Tibial artery (tissue), 4 donors: ENCODE data around the gene CENPB.

Source experiments
- DNase-seq, 2 donors: peaks; one replicate each; pipeline ENCODE4 v3.0.0-alpha.2; 2019
- H3K27ac ChIP-seq, 2 donors: fragments of 200-600 bp; sonication (generic) in 1 of 2; 1 replicate in 1 of 2; 2 replicates in 1 of 2; pipeline ENCODE4 v1.5.1; 2018 to 2019; ENCODE audit warnings: mild to moderate bottlenecking in 1 of 2
- H3K27me3 ChIP-seq, 2 donors: fragments of 200-600 bp; sonication (generic) in 1 of 2; one replicate each; pipeline versions ENCODE4 v1.5.1 to v1.6.0; 2016 to 2019
- H3K36me3 ChIP-seq, 3 donors: fragments of 200-600 bp; sonication (generic) in 2 of 3; one replicate each; pipeline ENCODE4 v1.5.1; 2016 to 2019; ENCODE audit warnings: mild to moderate bottlenecking in 2 of 3
- H3K4me1 ChIP-seq, 4 donors: fragments of 200-600 bp; sonication (generic) in 2 of 4; 1 replicate in 3 of 4; 2 replicates in 1 of 4; pipeline ENCODE4 v1.5.1; 2016 to 2019
- H3K4me3 ChIP-seq, 2 donors: fragments of 200-600 bp; sonication (generic) in 1 of 2; 1 replicate in 1 of 2; 2 replicates in 1 of 2; pipeline ENCODE4 v1.5.1; 2018 to 2019; ENCODE audit warnings: mild to moderate bottlenecking in 2 of 2
- H3K9me3 ChIP-seq, 3 donors: fragments of 200-600 bp; sonication (generic) in 1 of 3; one replicate each; pipeline ENCODE4 v1.5.1; 2016 to 2019
- CTCF ChIP-seq, 2 experiments: fragments of 200-600 bp in 1 of 2; fragments of 450-650 bp in 1 of 2; IDR thresholded peaks; one replicate each; pipeline ENCODE4 v1.5.1; 2017 to 2019; ENCODE audit warnings: antibody characterized with exemption in 2 of 2, mild to moderate bottlenecking in 1 of 2, moderate library complexity in 1 of 2
- intact Hi-C: fragments of 100-400 bp; cut with DNase I; formaldehyde crosslinking; loops from one replicate; pipeline ENCODE4 v1.15.0; 2023; ENCODE audit warnings: low total_unique reads

The CENPB gene

GRCh38 chr20:3785240-3786125 is 1.1 kb downstream of the CENPB start:
- H3K9me3 ChIP-seq = no peaks in the 10 kb centered on the region
- H3K27me3 ChIP-seq = no peaks in the 10 kb centered on the region
- H3K27ac ChIP-seq = peak overlapping the region; percentile 82 to 85
- DNase-seq = peak in 1 of 2 donors; percentile 71
- TF ChIP-seq CTCF (IDR thresholded peaks at IDR 0.05) = no peak
- peak overlapping the region; percentile 56 to 85 for H3K4me3 ChIP-seq
- peaks cover 6 to 49% (median 40%) of the 10 kb centered on the region in 4 donors for H3K4me1 ChIP-seq
- H3K36me3 ChIP-seq = peaks cover 0 to 7% (median 6%) of the 10 kb centered on the region in 3 donors
- intact Hi-C loops = loop anchor here (2.0 to 10.0 kb wide), 3 partner anchors 35 to 302 kb away; partner anchors contain the start of gene AP5S1

GRCh38 chr20:3784863-3785239 is 1.7 kb downstream of the CENPB start:
- Histone ChIP-seq H3K4me1 (peaks cover 6 to 49% (median 40%) of the 10 kb centered on the region in 4 donors), H3K27me3 (no peaks in the 10 kb centered on the region), H3K36me3 (peaks cover 0 to 7% (median 6%) of the 10 kb centered on the region in 3 donors), H3K9me3 (no peaks in the 10 kb centered on the region), H3K27ac (peak overlapping the region; percentile 82 to 85), H3K4me3 (peak overlapping the region; percentile 56 to 85)
- intact Hi-C loops = loop anchor here (5.0 to 10.0 kb wide), 2 partner anchors 70 to 302 kb away; no protein-coding TSS in a partner anchor
- no peak for DNase-seq
- no peak for TF ChIP-seq CTCF (IDR thresholded peaks at IDR 0.05)

- intact Hi-C loops = loop anchor here (10.0 kb wide), 1 partner anchor 70 kb away; no protein-coding TSS in a partner anchor
- peak in 1 of 2 donors; percentile 67 for DNase-seq
- H3K27ac ChIP-seq = peak overlapping the region; percentile 13 to 82
- H3K36me3 ChIP-seq = peaks cover 0 to 7% (median 6%) of the 10 kb centered on the region in 3 donors
- H3K4me1 ChIP-seq = peaks cover 6 to 49% (median 40%) of the 10 kb centered on the region in 4 donors
- H3K9me3 ChIP-seq = no peaks in the 10 kb centered on the region
- no peak for TF ChIP-seq CTCF (IDR thresholded peaks at IDR 0.05)
- H3K4me3 ChIP-seq = peak overlapping the region in 1 of 2 donors; percentile 85
- H3K27me3 ChIP-seq = no peaks in the 10 kb centered on the region
These were observed 2.2 kb downstream of the CENPB start for GRCh38 chr20:3784216-3784853.

GRCh38 chr20:3783511-3784195 is 2.9 kb downstream of the CENPB start:
- Histone ChIP-seq H3K27me3 (no peaks in the 10 kb centered on the region), H3K9me3 (no peaks in the 10 kb centered on the region), H3K36me3 (peaks cover 0 to 7% (median 6%) of the 10 kb centered on the region in 3 donors), H3K4me3 (peak overlapping the region in 1 of 2 donors; percentile 85), H3K27ac (peak overlapping the region; percentile 13 to 29), H3K4me1 (peaks cover 6 to 53% (median 41%) of the 10 kb centered on the region in 4 donors)
- DNase-seq = no peak
- TF ChIP-seq CTCF (IDR thresholded peaks at IDR 0.05) = no peak
- intact Hi-C loops = loop anchor here (10.0 kb wide), 1 partner anchor 71 kb away; no protein-coding TSS in a partner anchor

- no peak overlapping the region for H3K27ac ChIP-seq
- peak in 1 of 2 donors; percentile 64 for DNase-seq
- peaks cover 0 to 7% (median 6%) of the 10 kb centered on the region in 3 donors for H3K36me3 ChIP-seq
- TF ChIP-seq CTCF (IDR thresholded peaks at IDR 0.05) = no peak
- intact Hi-C loops = loop anchor here (10.0 kb wide), 1 partner anchor 72 kb away; no protein-coding TSS in a partner anchor
- peaks cover 6 to 58% (median 47%) of the 10 kb centered on the region in 4 donors for H3K4me1 ChIP-seq
- no peak overlapping the region for H3K4me3 ChIP-seq
- no peaks in the 10 kb centered on the region for H3K27me3 ChIP-seq
- no peaks in the 10 kb centered on the region for H3K9me3 ChIP-seq
These were observed 3.5 kb downstream of the CENPB start for GRCh38 chr20:3783068-3783489.
